BLaER1 (cell line): Measurements from ENCODE around the gene MAP3K13.
"Not testable (repeated sequence)": the region's sequence is repeated elsewhere in the genome, so short reads cannot be mapped to it uniquely, and the experiment has no call there.

ENCODE experiments used
- H3K27ac ChIP-seq: shearing (Covaris generic); formaldehyde crosslinking; 2 replicates; pipeline ENCODE4 v1.8.1; 2022
- H3K27me3 ChIP-seq: shearing (Covaris generic); formaldehyde crosslinking; 2 replicates; pipeline ENCODE4 v1.8.1; 2022
- H3K36me3 ChIP-seq: shearing (Covaris generic); formaldehyde crosslinking; 2 replicates; pipeline ENCODE4 v1.8.1; 2022
- H3K4me1 ChIP-seq: shearing (Covaris generic); formaldehyde crosslinking; 2 replicates; pipeline ENCODE4 v1.8.1; 2022
- H3K4me2 ChIP-seq: shearing (Covaris generic); formaldehyde crosslinking; 2 replicates; pipeline ENCODE4 v1.8.1; 2022
- H3K4me3 ChIP-seq: shearing (Covaris generic); formaldehyde crosslinking; 2 replicates; pipeline ENCODE4 v1.8.1; 2022
- H3K9ac ChIP-seq: shearing (Covaris generic); formaldehyde crosslinking; 2 replicates; pipeline ENCODE4 v1.8.1; 2022
- H3K9me3 ChIP-seq: shearing (Covaris generic); formaldehyde crosslinking; 2 replicates; pipeline ENCODE4 v1.8.1; 2022
- H4K20me1 ChIP-seq: shearing (Covaris generic); formaldehyde crosslinking; 2 replicates; pipeline ENCODE4 v1.8.1; 2022
- Cebpa-rat ChIP-seq: shearing (Covaris generic); IDR thresholded peaks from 2 replicates; pipeline ENCODE4 v1.8.1; 2022

The MAP3K13 gene

GRCh38 chr3:185439745-185440466 lies 77.0 kb downstream of the MAP3K13 start:
- H3K27ac ChIP-seq = no peak overlapping the region
- H3K36me3 ChIP-seq = no peaks in the 10 kb centered on the region
- no peak for TF ChIP-seq Cebpa-rat
- no peaks in the 10 kb centered on the region for H4K20me1 ChIP-seq
- no peak overlapping the region for H3K9ac ChIP-seq
- H3K4me1 ChIP-seq = no peaks in the 10 kb centered on the region
- no peak overlapping the region for H3K4me3 ChIP-seq
- no peaks in the 10 kb centered on the region for H3K27me3 ChIP-seq
- no peaks in the 10 kb centered on the region for H3K9me3 ChIP-seq
- no peak overlapping the region for H3K4me2 ChIP-seq

GRCh38 chr3:185442031-185442430 lies 79.1 kb downstream of the MAP3K13 start:
- TF ChIP-seq Cebpa-rat = no peak
- Histone ChIP-seq H3K4me1 (no peaks in the 10 kb centered on the region), H3K4me2 (no peak overlapping the region)

GRCh38 chr3:185444329-185444728 lies 81.4 kb downstream of the MAP3K13 start:
- H4K20me1 ChIP-seq = no peaks in the 10 kb centered on the region
- no peak overlapping the region for H3K27ac ChIP-seq
- H3K9me3 ChIP-seq = no peaks in the 10 kb centered on the region
- no peak overlapping the region for H3K4me2 ChIP-seq
- no peaks in the 10 kb centered on the region for H3K4me1 ChIP-seq
- no peak for TF ChIP-seq Cebpa-rat
- no peaks in the 10 kb centered on the region for H3K27me3 ChIP-seq
- no peak overlapping the region for H3K4me3 ChIP-seq
- no peak overlapping the region for H3K9ac ChIP-seq
- H3K36me3 ChIP-seq = no peaks in the 10 kb centered on the region

More at GRCh38 chr3:185442031-185442430, 79.1 kb downstream of the MAP3K13 start:
- Histone ChIP-seq H3K4me3 (no peak overlapping the region), H3K36me3 (no peaks in the 10 kb centered on the region), H3K9me3 (no peaks in the 10 kb centered on the region), H4K20me1 (no peaks in the 10 kb centered on the region), H3K27me3 (no peaks in the 10 kb centered on the region), H3K9ac (no peak overlapping the region), H3K27ac (no peak overlapping the region)

- Histone ChIP-seq H4K20me1 (no peaks in the 10 kb centered on the region), H3K9me3 (no peaks in the 10 kb centered on the region), H3K27ac (no peak overlapping the region), H3K36me3 (no peaks in the 10 kb centered on the region), H3K4me1 (no peaks in the 10 kb centered on the region), H3K4me2 (no peak overlapping the region), H3K9ac (no peak overlapping the region), H3K27me3 (no peaks in the 10 kb centered on the region), H3K4me3 (no peak overlapping the region)
- TF ChIP-seq Cebpa-rat = no peak
These were observed 85.2 kb downstream of the MAP3K13 start for GRCh38 chr3:185448107-185448506.

- not testable (repeated sequence) for H3K9ac ChIP-seq, H4K20me1 ChIP-seq, H3K9me3 ChIP-seq, H3K4me1 ChIP-seq, H3K4me3 ChIP-seq, H3K27me3 ChIP-seq, H3K4me2 ChIP-seq, H3K27ac ChIP-seq, H3K36me3 ChIP-seq
These were observed 88.5 kb downstream of the MAP3K13 start for GRCh38 chr3:185451432-185451831.

- no peak for TF ChIP-seq Cebpa-rat
- H3K27ac ChIP-seq = no peak overlapping the region
These were observed 94.4 kb downstream of the MAP3K13 start for GRCh38 chr3:185457376-185457775.

GRCh38 chr3:185460309-185460708 lies 97.4 kb downstream of the MAP3K13 start:
- H4K20me1 ChIP-seq = no peaks in the 10 kb centered on the region

More at GRCh38 chr3:185457376-185457775, 94.4 kb downstream of the MAP3K13 start:
- H3K4me2 ChIP-seq = no peak overlapping the region
- no peaks in the 10 kb centered on the region for H3K27me3 ChIP-seq
- no peak overlapping the region for H3K4me3 ChIP-seq
- H3K4me1 ChIP-seq = no peaks in the 10 kb centered on the region
- H3K9ac ChIP-seq = no peak overlapping the region
- no peaks in the 10 kb centered on the region for H3K36me3 ChIP-seq
- no peaks in the 10 kb centered on the region for H4K20me1 ChIP-seq
- H3K9me3 ChIP-seq = no peaks in the 10 kb centered on the region

GRCh38 chr3:185460719-185461350 lies 97.9 kb downstream of the MAP3K13 start:
- Histone ChIP-seq H3K4me1 (no peaks in the 10 kb centered on the region), H3K4me3 (no peak overlapping the region), H3K4me2 (no peak overlapping the region), H3K36me3 (no peaks in the 10 kb centered on the region), H3K27ac (no peak overlapping the region), H3K9ac (no peak overlapping the region), H3K27me3 (no peaks in the 10 kb centered on the region), H3K9me3 (no peaks in the 10 kb centered on the region), H4K20me1 (no peaks in the 10 kb centered on the region)
- TF ChIP-seq Cebpa-rat = no peak

More at GRCh38 chr3:185460309-185460708, 97.4 kb downstream of the MAP3K13 start:
- Histone ChIP-seq H3K27me3 (no peaks in the 10 kb centered on the region), H3K4me1 (no peaks in the 10 kb centered on the region), H3K36me3 (no peaks in the 10 kb centered on the region), H3K9ac (no peak overlapping the region), H3K27ac (no peak overlapping the region), H3K4me3 (no peak overlapping the region), H3K4me2 (no peak overlapping the region), H3K9me3 (no peaks in the 10 kb centered on the region)
- no peak for TF ChIP-seq Cebpa-rat

- Histone ChIP-seq H3K9ac (no peak overlapping the region), H3K9me3 (no peaks in the 10 kb centered on the region), H3K4me1 (no peaks in the 10 kb centered on the region), H3K4me3 (no peak overlapping the region), H3K27me3 (no peaks in the 10 kb centered on the region), H3K27ac (no peak overlapping the region), H3K4me2 (no peak overlapping the region), H4K20me1 (no peaks in the 10 kb centered on the region), H3K36me3 (no peaks in the 10 kb centered on the region)
- no peak for TF ChIP-seq Cebpa-rat
These were observed 102.5 kb downstream of the MAP3K13 start for GRCh38 chr3:185465471-185465870.

- H3K4me3 ChIP-seq, H3K27ac ChIP-seq, H3K36me3 ChIP-seq, H3K9me3 ChIP-seq, H3K27me3 ChIP-seq, H4K20me1 ChIP-seq, H3K4me2 ChIP-seq, H3K4me1 ChIP-seq, H3K9ac ChIP-seq: not testable (repeated sequence)
These were observed 103.2 kb downstream of the MAP3K13 start for GRCh38 chr3:185466123-185466522.
